ENCODE results near the gene PAH.

PAH gene

GRCh38 chr12:102950107-102950949, 33.3 kb upstream of the PAH start (continued):
- no peak for TF ChIP-seq TSHZ2 (CRISPR knock-in tag; IDR thresholded peaks at IDR 0.05)
- no peak for TF ChIP-seq PPARA (CRISPR knock-in tag; IDR thresholded peaks at IDR 0.05; ENCODE audit: borderline replicate concordance)
- no peak for TF ChIP-seq ZNF70 (CRISPR knock-in tag; IDR thresholded peaks at IDR 0.05)

GRCh38 chr12:102948941-102949352, 31.9 kb upstream of the PAH start:
- no peak; the same call in 2 of the 3 replicates for ATAC-seq
- TF ChIP-seq TSHZ2 (CRISPR knock-in tag; IDR thresholded peaks at IDR 0.05), result no peak

GRCh38 chr12:102946042-102946441, 29.0 kb upstream of the PAH start:
- TF ChIP-seq CREB5 (CRISPR knock-in tag; IDR thresholded peaks at IDR 0.05; ENCODE audit: low read depth), result no peak
- TF ChIP-seq CSDC2 (CRISPR knock-in tag; IDR thresholded peaks at IDR 0.05), result no peak
- no peak for TF ChIP-seq ISL1 (CRISPR knock-in tag; IDR thresholded peaks at IDR 0.05)
- no peak for TF ChIP-seq RARB (CRISPR knock-in tag; IDR thresholded peaks at IDR 0.05)
- no peak for ATAC-seq

GRCh38 chr12:102939670-102940222, 22.7 kb upstream of the PAH start:
- ATAC-seq, result no peak
- TF ChIP-seq BACH2 (CRISPR knock-in tag; IDR thresholded peaks at IDR 0.05; ENCODE audit: borderline replicate concordance) (no peak), ZNF70 (CRISPR knock-in tag; IDR thresholded peaks at IDR 0.05) (no peak), RARB (CRISPR knock-in tag; IDR thresholded peaks at IDR 0.05) (no peak), ESRRG (CRISPR knock-in tag; IDR thresholded peaks at IDR 0.05) (no peak), PATZ1 (CRISPR knock-in tag; IDR thresholded peaks at IDR 0.05; ENCODE audit: borderline replicate concordance) (no peak), ISL1 (CRISPR knock-in tag; IDR thresholded peaks at IDR 0.05) (no peak), CSRNP3 (CRISPR knock-in tag; IDR thresholded peaks at IDR 0.05) (no peak), ZNF565 (CRISPR knock-in tag; conservative IDR thresholded peaks at IDR 0.05; ENCODE audit: low read depth) (no peak), ZFP3 (CRISPR knock-in tag; IDR thresholded peaks at IDR 0.05) (no peak), TCF4 (CRISPR knock-in tag; IDR thresholded peaks at IDR 0.05; ENCODE audit: borderline replicate concordance) (no peak), ARNTL (CRISPR knock-in tag; IDR thresholded peaks at IDR 0.05; ENCODE audit: borderline replicate concordance, low read depth) (no peak)
